ENCODE measurements around the gene OXT.
"Not testable (repeated sequence)": the region's sequence is repeated elsewhere in the genome, so short reads cannot be mapped to it uniquely, and the experiment has no call there.

OXT gene

DNA sequence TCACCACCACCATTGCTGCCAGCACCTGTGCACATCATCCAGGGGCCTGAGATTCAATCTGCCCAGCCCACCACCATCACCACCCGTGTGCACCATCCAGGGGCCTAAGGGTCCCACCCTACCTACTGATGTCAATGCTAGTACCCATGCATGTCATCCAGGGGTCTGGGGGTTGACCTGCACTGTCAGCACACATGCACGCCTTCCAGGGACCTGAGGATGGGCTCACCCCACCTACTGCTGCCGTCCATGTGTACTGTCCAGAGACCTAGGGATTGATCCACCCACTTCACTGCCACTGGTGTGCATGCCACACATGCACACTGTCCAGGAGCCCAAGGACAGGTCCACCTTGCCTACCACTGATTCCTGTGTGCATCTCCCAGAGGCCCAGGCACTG is 11.9 kb upstream of the OXT start:
- Histone ChIP-seq H3K4me3 (ENCODE audit: low read depth in 1 of 2, low read length in 2 of 2) (no peak overlapping the region), H3K9me3 (ENCODE audit: control insufficient read depth in 1 of 2, low read length in 2 of 2) (no peaks in the 10 kb centered on the region), H3K4me1 (ENCODE audit: control insufficient read depth in 1 of 2, insufficient read depth in 2 of 2, low read length in 2 of 2) (no peaks in the 10 kb centered on the region)

DNA sequence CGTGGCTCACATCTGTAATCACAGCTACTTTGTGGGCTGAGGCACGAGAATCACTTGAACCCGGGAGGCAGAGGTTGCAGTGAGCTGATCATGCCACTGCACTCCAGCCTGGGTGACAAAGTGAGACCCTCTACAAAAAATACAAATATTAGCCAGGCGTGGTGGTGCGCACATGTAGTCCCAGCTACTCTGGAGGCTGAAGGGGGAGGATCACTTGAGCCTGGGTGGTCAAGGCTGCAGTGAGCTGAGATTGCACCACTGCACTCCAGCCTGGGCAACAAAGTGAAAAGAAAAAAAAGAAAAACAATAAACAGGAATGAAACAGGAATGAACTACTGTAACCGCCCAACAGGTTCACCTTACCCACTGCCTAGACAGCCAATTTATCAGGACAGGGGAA is 7.3 kb upstream of the OXT start:
- H3K27ac ChIP-seq (ENCODE audit: low read length); H3K27me3 ChIP-seq (ENCODE audit: low read depth, low read length); H3K4me3 ChIP-seq (ENCODE audit: low read depth in 1 of 2, low read length in 2 of 2); H3K4me1 ChIP-seq (ENCODE audit: control insufficient read depth in 1 of 2, insufficient read depth in 2 of 2, low read length in 2 of 2); H3K9me3 ChIP-seq (ENCODE audit: control insufficient read depth in 1 of 2, low read length in 2 of 2); H3K36me3 ChIP-seq (ENCODE audit: control insufficient read depth in 1 of 2, insufficient read depth in 2 of 2, low read length in 2 of 2): not testable (repeated sequence)

More for the DNA sequence above, 11.9 kb upstream of the OXT start:
- Histone ChIP-seq H3K27ac (ENCODE audit: low read length) (no peak overlapping the region), H3K36me3 (ENCODE audit: control insufficient read depth in 1 of 2, insufficient read depth in 2 of 2, low read length in 2 of 2) (no peaks in the 10 kb centered on the region), H3K27me3 (ENCODE audit: low read depth, low read length) (no peaks in the 10 kb centered on the region)

GRCh38 chr20:3067139-3068014 is 4.0 kb upstream of the OXT start:
- peaks cover 0 to 5% of the 10 kb centered on the region in 2 donors for H3K4me1 ChIP-seq (ENCODE audit: control insufficient read depth in 1 of 2, insufficient read depth in 2 of 2, low read length in 2 of 2)
- no peak overlapping the region for H3K27ac ChIP-seq (ENCODE audit: low read length)
- no peak overlapping the region for H3K4me3 ChIP-seq (ENCODE audit: low read depth in 1 of 2, low read length in 2 of 2)
- H3K27me3 ChIP-seq (ENCODE audit: low read depth, low read length) = no peaks in the 10 kb centered on the region
- H3K36me3 ChIP-seq (ENCODE audit: control insufficient read depth in 1 of 2, insufficient read depth in 2 of 2, low read length in 2 of 2) = no peaks in the 10 kb centered on the region
- H3K9me3 ChIP-seq (ENCODE audit: control insufficient read depth in 1 of 2, low read length in 2 of 2) = no peaks in the 10 kb centered on the region

DNA sequence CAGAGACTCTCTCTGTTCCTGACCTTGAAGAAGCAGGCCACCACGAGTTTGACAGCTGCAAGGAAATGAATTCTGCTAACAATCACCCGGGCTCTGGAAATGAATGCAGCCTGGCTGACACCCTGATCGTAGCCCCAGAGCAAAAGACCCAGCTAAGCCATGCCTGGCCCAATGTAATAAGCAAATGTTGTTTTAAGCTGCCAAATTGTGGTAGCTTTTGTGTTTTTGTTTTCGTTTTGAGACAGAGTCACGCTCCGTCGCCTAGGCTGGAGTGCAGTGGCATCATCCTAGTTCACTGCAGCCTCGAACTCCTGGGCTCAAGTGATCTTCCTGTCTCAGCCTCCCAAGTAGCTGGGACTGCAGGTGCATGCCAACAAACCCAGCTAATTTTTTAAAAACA is 3.3 kb upstream of the OXT start:
- Histone ChIP-seq H3K9me3 (ENCODE audit: control insufficient read depth in 1 of 2, low read length in 2 of 2) (no peaks in the 10 kb centered on the region), H3K4me3 (ENCODE audit: low read depth in 1 of 2, low read length in 2 of 2) (no peak overlapping the region), H3K36me3 (ENCODE audit: control insufficient read depth in 1 of 2, insufficient read depth in 2 of 2, low read length in 2 of 2) (no peaks in the 10 kb centered on the region), H3K27ac (ENCODE audit: low read length) (no peak overlapping the region), H3K27me3 (ENCODE audit: low read depth, low read length) (no peaks in the 10 kb centered on the region), H3K4me1 (ENCODE audit: control insufficient read depth in 1 of 2, insufficient read depth in 2 of 2, low read length in 2 of 2) (peaks cover 0 to 10% of the 10 kb centered on the region in 2 donors)

- no peaks in the 10 kb centered on the region for H3K27me3 ChIP-seq (ENCODE audit: low read depth, low read length)
- no peak overlapping the region for H3K27ac ChIP-seq (ENCODE audit: low read length)
- H3K36me3 ChIP-seq (ENCODE audit: control insufficient read depth in 1 of 2, insufficient read depth in 2 of 2, low read length in 2 of 2) = no peaks in the 10 kb centered on the region
- peaks cover 0 to 10% of the 10 kb centered on the region in 2 donors for H3K4me1 ChIP-seq (ENCODE audit: control insufficient read depth in 1 of 2, insufficient read depth in 2 of 2, low read length in 2 of 2)
- H3K4me3 ChIP-seq (ENCODE audit: low read depth in 1 of 2, low read length in 2 of 2) = no peak overlapping the region
- no peaks in the 10 kb centered on the region for H3K9me3 ChIP-seq (ENCODE audit: control insufficient read depth in 1 of 2, low read length in 2 of 2)
Measured at GRCh38 chr20:3068986-3069900, 2.2 kb upstream of the OXT start.

- Histone ChIP-seq H3K4me3 (ENCODE audit: low read depth in 1 of 2, low read length in 2 of 2) (no peak overlapping the region), H3K27me3 (ENCODE audit: low read depth, low read length) (no peaks in the 10 kb centered on the region), H3K4me1 (ENCODE audit: control insufficient read depth in 1 of 2, insufficient read depth in 2 of 2, low read length in 2 of 2) (peaks cover 0 to 10% of the 10 kb centered on the region in 2 donors), H3K27ac (ENCODE audit: low read length) (no peak overlapping the region), H3K36me3 (ENCODE audit: control insufficient read depth in 1 of 2, insufficient read depth in 2 of 2, low read length in 2 of 2) (no peaks in the 10 kb centered on the region), H3K9me3 (ENCODE audit: control insufficient read depth in 1 of 2, low read length in 2 of 2) (no peaks in the 10 kb centered on the region)
Measured at GRCh38 chr20:3070725-3071124, 695 bp upstream of the OXT start.

DNA sequence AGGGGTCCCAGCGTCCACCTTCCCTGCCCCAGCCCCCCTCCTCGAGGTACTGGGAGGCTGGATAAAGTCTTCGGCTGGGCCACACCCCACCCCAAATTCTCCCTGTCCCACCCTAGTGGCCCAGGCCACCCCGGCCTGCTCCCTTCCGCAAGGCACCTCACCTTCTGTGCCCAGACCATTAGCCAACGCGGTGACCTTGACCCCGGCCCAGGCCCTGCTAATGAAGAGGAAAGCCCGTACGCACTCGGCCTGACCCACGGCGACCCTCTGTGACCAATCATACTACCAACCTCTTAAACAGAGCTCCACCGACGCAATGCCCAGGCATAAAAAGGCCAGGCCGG is 182 bp upstream of the OXT start:
- no peaks in the 10 kb centered on the region for H3K36me3 ChIP-seq (ENCODE audit: control insufficient read depth in 1 of 2, insufficient read depth in 2 of 2, low read length in 2 of 2)
- H3K27ac ChIP-seq (ENCODE audit: low read length) = no peak overlapping the region
- peak overlapping the region in 1 of 2 donors; percentile 64 for H3K4me3 ChIP-seq (ENCODE audit: low read depth in 1 of 2, low read length in 2 of 2)
- H3K9me3 ChIP-seq (ENCODE audit: control insufficient read depth in 1 of 2, low read length in 2 of 2) = no peaks in the 10 kb centered on the region
- peaks cover 0 to 10% of the 10 kb centered on the region in 2 donors for H3K4me1 ChIP-seq (ENCODE audit: control insufficient read depth in 1 of 2, insufficient read depth in 2 of 2, low read length in 2 of 2)
- no peaks in the 10 kb centered on the region for H3K27me3 ChIP-seq (ENCODE audit: low read depth, low read length)

DNA sequence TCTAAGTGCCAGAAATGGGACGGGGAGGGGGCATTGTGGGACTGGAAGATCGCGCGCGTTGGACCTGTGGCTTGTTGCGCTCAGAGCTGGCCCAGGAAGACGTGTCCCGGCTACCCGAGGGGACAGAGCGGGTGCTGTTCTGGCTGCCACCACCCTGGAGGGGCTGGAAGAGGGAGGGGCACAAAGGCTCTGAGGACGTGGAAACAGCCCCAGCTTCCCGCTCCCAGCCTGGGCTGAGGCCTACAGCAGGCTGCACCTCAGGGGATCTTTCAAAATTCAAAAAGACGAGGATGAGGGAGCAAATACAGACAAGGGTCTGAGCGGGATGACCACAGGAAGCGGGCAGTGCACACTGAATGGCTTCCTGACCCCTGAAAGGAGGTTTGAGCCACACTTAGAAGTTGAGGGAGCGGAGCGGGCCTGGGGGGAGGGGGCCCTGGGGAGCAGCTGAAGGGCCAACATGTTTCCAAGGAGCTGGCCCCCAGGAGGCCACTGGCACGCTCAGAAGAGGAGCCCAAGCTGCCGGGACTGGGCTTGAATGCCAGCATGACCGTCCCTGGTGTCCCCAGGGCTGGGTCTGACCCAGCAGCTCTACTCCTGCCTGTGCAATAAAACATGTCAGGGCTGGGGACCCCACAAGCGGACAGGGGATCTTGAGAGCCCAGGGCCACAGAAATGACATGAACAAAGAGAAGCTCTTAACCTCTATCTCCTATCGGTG is 1.3 kb downstream of the OXT start:
- H3K27me3 ChIP-seq (ENCODE audit: low read depth, low read length) = no peaks in the 10 kb centered on the region
- H3K4me1 ChIP-seq (ENCODE audit: control insufficient read depth in 1 of 2, insufficient read depth in 2 of 2, low read length in 2 of 2) = peaks cover 0 to 10% of the 10 kb centered on the region in 2 donors
- H3K9me3 ChIP-seq (ENCODE audit: control insufficient read depth in 1 of 2, low read length in 2 of 2) = no peaks in the 10 kb centered on the region
- no peak overlapping the region for H3K27ac ChIP-seq (ENCODE audit: low read length)
- H3K4me3 ChIP-seq (ENCODE audit: low read depth in 1 of 2, low read length in 2 of 2) = peak overlapping the region in 1 of 2 donors; percentile 64
- H3K36me3 ChIP-seq (ENCODE audit: control insufficient read depth in 1 of 2, insufficient read depth in 2 of 2, low read length in 2 of 2) = no peaks in the 10 kb centered on the region

GRCh38 chr20:3073251-3073643 is 1.8 kb downstream of the OXT start:
- H3K4me3 ChIP-seq (ENCODE audit: low read depth in 1 of 2, low read length in 2 of 2); H3K27me3 ChIP-seq (ENCODE audit: low read depth, low read length); H3K4me1 ChIP-seq (ENCODE audit: control insufficient read depth in 1 of 2, insufficient read depth in 2 of 2, low read length in 2 of 2); H3K36me3 ChIP-seq (ENCODE audit: control insufficient read depth in 1 of 2, insufficient read depth in 2 of 2, low read length in 2 of 2); H3K9me3 ChIP-seq (ENCODE audit: control insufficient read depth in 1 of 2, low read length in 2 of 2); H3K27ac ChIP-seq (ENCODE audit: low read length): not testable (repeated sequence)

DNA sequence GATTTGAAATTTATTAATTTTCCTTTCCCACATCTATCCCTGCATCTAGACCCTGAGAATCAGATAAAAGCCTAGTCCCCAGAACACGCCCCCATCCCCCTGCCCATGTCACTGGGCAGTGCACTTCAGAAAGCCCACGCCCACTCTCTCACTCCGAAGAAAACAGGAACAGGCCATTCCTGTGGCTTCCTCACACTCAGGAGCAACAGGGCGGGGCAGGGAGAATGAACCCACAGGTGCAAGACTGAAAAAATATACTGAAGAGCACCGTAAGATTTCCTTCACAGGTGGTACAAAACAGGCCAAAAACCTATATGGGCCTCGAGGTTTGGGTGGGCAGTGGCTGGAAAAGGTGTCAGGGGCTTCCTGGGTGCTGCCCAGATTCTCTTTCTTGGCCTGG is 3.4 kb downstream of the OXT start:
- Histone ChIP-seq H3K27ac (ENCODE audit: low read length) (no peak overlapping the region), H3K27me3 (ENCODE audit: low read depth, low read length) (no peaks in the 10 kb centered on the region), H3K4me1 (ENCODE audit: control insufficient read depth in 1 of 2, insufficient read depth in 2 of 2, low read length in 2 of 2) (peaks cover 0 to 10% of the 10 kb centered on the region in 2 donors), H3K4me3 (ENCODE audit: low read depth in 1 of 2, low read length in 2 of 2) (no peak overlapping the region), H3K36me3 (ENCODE audit: control insufficient read depth in 1 of 2, insufficient read depth in 2 of 2, low read length in 2 of 2) (no peaks in the 10 kb centered on the region), H3K9me3 (ENCODE audit: control insufficient read depth in 1 of 2, low read length in 2 of 2) (no peaks in the 10 kb centered on the region)

DNA sequence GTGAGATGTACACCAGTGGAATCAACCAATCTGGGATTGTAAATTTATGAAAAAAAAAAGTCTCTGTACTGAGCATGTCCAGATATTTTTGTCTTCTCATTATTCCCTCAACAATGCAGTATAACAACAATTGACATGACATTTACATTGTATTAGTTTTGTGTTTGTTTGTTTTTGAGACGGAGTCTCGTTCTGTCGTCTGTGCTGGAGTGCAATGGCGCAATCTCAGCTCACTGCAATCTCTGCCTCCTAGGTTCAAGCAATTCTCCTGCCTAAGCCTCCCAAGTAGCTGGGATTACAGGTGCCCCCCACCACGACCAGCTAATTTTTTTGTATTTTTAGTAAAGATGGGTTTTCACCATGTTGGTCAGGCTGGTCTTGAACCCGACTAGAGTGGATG is 3.9 kb downstream of the OXT start:
- H3K4me3 ChIP-seq (ENCODE audit: low read depth in 1 of 2, low read length in 2 of 2); H3K4me1 ChIP-seq (ENCODE audit: control insufficient read depth in 1 of 2, insufficient read depth in 2 of 2, low read length in 2 of 2); H3K27ac ChIP-seq (ENCODE audit: low read length); H3K36me3 ChIP-seq (ENCODE audit: control insufficient read depth in 1 of 2, insufficient read depth in 2 of 2, low read length in 2 of 2); H3K9me3 ChIP-seq (ENCODE audit: control insufficient read depth in 1 of 2, low read length in 2 of 2); H3K27me3 ChIP-seq (ENCODE audit: low read depth, low read length): not testable (repeated sequence)
